Natural killer cell treated with Interleukin-12 subunit alpha and Interleukin-12 subunit beta and Interleukin-15 and Interleukin-18, amount 100 ng/mL, for 72 hours (primary cell): ENCODE results near the gene PSMB9. TPM values are rescaled to one million over a fixed set of nuclear protein-coding genes. Genes with fewer than 3 reads are reported as not detected.
"Not testable (repeated sequence)": the region's sequence is repeated elsewhere in the genome, so short reads cannot be mapped to it uniquely, and the experiment has no call there.

Experiments used
- ATAC-seq, 2 donors: fragments of 150-1000 bp; cut with Tn5 transposase in 1 of 2; sonication (Bioruptor Pico), chemical (Tn5 transposase) in 1 of 2; 2 replicates each; pipeline ENCODE4 v1.10.0; 2021
- DNase-seq: peaks from one replicate; pipeline ENCODE4 v3.0.0; 2022; ENCODE audit warnings: low spot score
- H3K27ac Mint-ChIP-seq, 2 donors: 1 replicate in 1 of 2; 2 replicates in 1 of 2; pipeline ENCODE4 v1.8.0; 2022; ENCODE audit warnings: mixed read lengths in 2 of 2, mild to moderate bottlenecking in 1 of 2, moderate library complexity in 1 of 2
- H3K27me3 Mint-ChIP-seq, 2 donors: 1 replicate in 1 of 2; 2 replicates in 1 of 2; pipeline ENCODE4 v1.8.0; 2022; ENCODE audit warnings: mixed read lengths in 2 of 2
- H3K36me3 Mint-ChIP-seq: one replicate; pipeline ENCODE4 v1.8.0; 2022; ENCODE audit warnings: mixed read lengths
- H3K4me1 Mint-ChIP-seq, 2 donors: 1 replicate in 1 of 2; 2 replicates in 1 of 2; pipeline ENCODE4 v1.8.0; 2022; ENCODE audit warnings: low read depth in 2 of 2, mixed read lengths in 2 of 2, mild to moderate bottlenecking in 1 of 2
- H3K4me3 Mint-ChIP-seq: one replicate; pipeline ENCODE4 v1.8.0; 2022; ENCODE audit warnings: mixed read lengths
- H3K9me3 Mint-ChIP-seq: 2 replicates; pipeline ENCODE4 v1.8.0; 2022; ENCODE audit warnings: mixed read lengths
- total RNA-seq, 2 donors: library from RNA; stranded (reverse); gene quantifications; one replicate each; pipeline ENCODE4 v1.2.3, GENCODE V29; 2022

Gene PSMB9
- total RNA-seq = 100 to 1,000 TPM; 212 to 401 TPM

GRCh38 chr6:32853541-32854375, at the start of gene PSMB9, which contains the start of gene TAP1:
TSS of gene PSMB9 (plus strand) at chr6:32854192. CDS start at chr6:32854230, 38 bp downstream.
TSS of gene TAP1 (minus strand) at chr6:32853704. CDS start at chr6:32853636, 68 bp downstream.
- no peaks in the 10 kb centered on the region for H3K27me3 Mint-ChIP-seq
- peak; percentile 90 to 92 for ATAC-seq
- H3K27ac Mint-ChIP-seq = peak within 1 kb of the TSS; percentile 98 to 100
- peaks cover 62 to 74% of the 10 kb centered on the region in 2 donors for H3K4me1 Mint-ChIP-seq
- H3K4me3 Mint-ChIP-seq = peak within 1 kb of the TSS; percentile 97
- H3K36me3 Mint-ChIP-seq = peaks cover 76% of the 10 kb centered on the region
- DNase-seq = peak; percentile 97
- no peaks in the 10 kb centered on the region for H3K9me3 Mint-ChIP-seq

GRCh38 chr6:32805404-32805803, 48.6 kb upstream of the PSMB9 start:
- peaks cover 40 to 51% of the 10 kb centered on the region in 2 donors for H3K27me3 Mint-ChIP-seq
- not testable (repeated sequence) for H3K4me3 Mint-ChIP-seq, H3K4me1 Mint-ChIP-seq, H3K36me3 Mint-ChIP-seq, H3K27ac Mint-ChIP-seq, ATAC-seq, DNase-seq, H3K9me3 Mint-ChIP-seq

- Mint-ChIP-seq H3K4me3 (no peak overlapping the region), H3K36me3 (no peaks in the 10 kb centered on the region), H3K9me3 (no peaks in the 10 kb centered on the region), H3K27me3 (peaks cover 35 to 37% of the 10 kb centered on the region in 2 donors), H3K27ac (no peak overlapping the region), H3K4me1 (peaks cover 4% of the 10 kb centered on the region in 2 donors)
- DNase-seq (no peak), ATAC-seq (peak; percentile 20 to 52)
Observed at GRCh38 chr6:32807020-32807580, 46.9 kb upstream of the PSMB9 start.

GRCh38 chr6:32809171-32809570, 44.8 kb upstream of the PSMB9 start:
- ATAC-seq = no peak
- no peak for DNase-seq
- no peaks in the 10 kb centered on the region for H3K9me3 Mint-ChIP-seq
- no peaks in the 10 kb centered on the region for H3K36me3 Mint-ChIP-seq
- H3K27me3 Mint-ChIP-seq = peaks cover 21 to 24% of the 10 kb centered on the region in 2 donors
- no peak overlapping the region for H3K27ac Mint-ChIP-seq
- H3K4me3 Mint-ChIP-seq = no peak overlapping the region
- peaks cover 4% of the 10 kb centered on the region in 2 donors for H3K4me1 Mint-ChIP-seq

GRCh38 chr6:32814145-32814544, 39.8 kb upstream of the PSMB9 start:
- no peaks in the 10 kb centered on the region for H3K9me3 Mint-ChIP-seq
- no peak for DNase-seq
- H3K4me1 Mint-ChIP-seq = no peaks in the 10 kb centered on the region
- no peaks in the 10 kb centered on the region for H3K36me3 Mint-ChIP-seq
- no peaks in the 10 kb centered on the region for H3K27me3 Mint-ChIP-seq
- H3K27ac Mint-ChIP-seq = no peak overlapping the region
- no peak overlapping the region for H3K4me3 Mint-ChIP-seq
- no peak for ATAC-seq

GRCh38 chr6:32815115-32815514, 38.9 kb upstream of the PSMB9 start:
- Mint-ChIP-seq H3K9me3 (no peaks in the 10 kb centered on the region), H3K4me3 (no peak overlapping the region), H3K36me3 (no peaks in the 10 kb centered on the region), H3K27ac (no peak overlapping the region), H3K27me3 (no peaks in the 10 kb centered on the region), H3K4me1 (no peaks in the 10 kb centered on the region)
- no peak for DNase-seq
- ATAC-seq = no peak

GRCh38 chr6:32815996-32816395, 38.0 kb upstream of the PSMB9 start:
- H3K4me1 Mint-ChIP-seq = no peaks in the 10 kb centered on the region
- H3K36me3 Mint-ChIP-seq = no peaks in the 10 kb centered on the region
- no peak overlapping the region for H3K4me3 Mint-ChIP-seq
- ATAC-seq (no peak), DNase-seq (no peak)
- H3K9me3 Mint-ChIP-seq = no peaks in the 10 kb centered on the region
- H3K27ac Mint-ChIP-seq = no peak overlapping the region
- no peaks in the 10 kb centered on the region for H3K27me3 Mint-ChIP-seq

GRCh38 chr6:32816746-32817204, 37.2 kb upstream of the PSMB9 start, which contains the start of gene HLA-DOB:
TSS of gene HLA-DOB (minus strand) at chr6:32817002. CDS start at chr6:32816951, 51 bp downstream.
- Mint-ChIP-seq H3K4me1 (no peaks in the 10 kb centered on the region), H3K4me3 (no peak within 1 kb of the TSS), H3K27me3 (no peaks in the 10 kb centered on the region), H3K36me3 (no peaks in the 10 kb centered on the region), H3K27ac (no peak within 1 kb of the TSS), H3K9me3 (no peaks in the 10 kb centered on the region)
- ATAC-seq (no peak), DNase-seq (no peak)

- no peak for ATAC-seq
- no peaks in the 10 kb centered on the region for H3K27me3 Mint-ChIP-seq
- no peak for DNase-seq
- H3K9me3 Mint-ChIP-seq = no peaks in the 10 kb centered on the region
- H3K36me3 Mint-ChIP-seq = no peaks in the 10 kb centered on the region
- H3K27ac Mint-ChIP-seq = no peak overlapping the region
- no peak overlapping the region for H3K4me3 Mint-ChIP-seq
- H3K4me1 Mint-ChIP-seq = no peaks in the 10 kb centered on the region
Observed at GRCh38 chr6:32818867-32819266, 35.1 kb upstream of the PSMB9 start.

- peak overlapping the region in 1 of 2 donors; percentile 32 for H3K27ac Mint-ChIP-seq
- no peaks in the 10 kb centered on the region for H3K36me3 Mint-ChIP-seq
- H3K27me3 Mint-ChIP-seq = no peaks in the 10 kb centered on the region
- DNase-seq (no peak), ATAC-seq (no peak)
- no peaks in the 10 kb centered on the region for H3K4me1 Mint-ChIP-seq
- no peak overlapping the region for H3K4me3 Mint-ChIP-seq
- no peaks in the 10 kb centered on the region for H3K9me3 Mint-ChIP-seq
Observed at GRCh38 chr6:32819729-32820128, 34.3 kb upstream of the PSMB9 start.

- Mint-ChIP-seq H3K9me3 (no peaks in the 10 kb centered on the region), H3K4me1 (peaks cover 10 to 16% of the 10 kb centered on the region in 2 donors), H3K36me3 (peaks cover 19% of the 10 kb centered on the region), H3K4me3 (no peak overlapping the region), H3K27ac (peak overlapping the region in 1 of 2 donors; percentile 7), H3K27me3 (no peaks in the 10 kb centered on the region)
- DNase-seq (no peak), ATAC-seq (no peak)
Observed at GRCh38 chr6:32825966-32826365, 28.0 kb upstream of the PSMB9 start.

GRCh38 chr6:32827025-32827424, 27.0 kb upstream of the PSMB9 start:
- ATAC-seq (no peak), DNase-seq (no peak)
- H3K4me3 Mint-ChIP-seq = no peak overlapping the region
- no peaks in the 10 kb centered on the region for H3K9me3 Mint-ChIP-seq
- H3K4me1 Mint-ChIP-seq = peaks cover 15 to 27% of the 10 kb centered on the region in 2 donors
- H3K36me3 Mint-ChIP-seq = peaks cover 29% of the 10 kb centered on the region
- H3K27me3 Mint-ChIP-seq = no peaks in the 10 kb centered on the region
- H3K27ac Mint-ChIP-seq = peak overlapping the region in 1 of 2 donors; percentile 7

GRCh38 chr6:32829495-32829894, 24.5 kb upstream of the PSMB9 start:
- Mint-ChIP-seq H3K27me3 (no peaks in the 10 kb centered on the region), H3K9me3 (no peaks in the 10 kb centered on the region), H3K4me1 (peaks cover 35 to 49% of the 10 kb centered on the region in 2 donors), H3K27ac (no peak overlapping the region), H3K36me3 (peaks cover 48% of the 10 kb centered on the region), H3K4me3 (no peak overlapping the region)
- DNase-seq (no peak), ATAC-seq (no peak)

- Mint-ChIP-seq H3K9me3 (no peaks in the 10 kb centered on the region), H3K27ac (no peak overlapping the region), H3K4me3 (no peak overlapping the region), H3K4me1 (peaks cover 40 to 55% of the 10 kb centered on the region in 2 donors), H3K27me3 (no peaks in the 10 kb centered on the region), H3K36me3 (peaks cover 53% of the 10 kb centered on the region)
- DNase-seq (no peak), ATAC-seq (no peak)
Observed at GRCh38 chr6:32830017-32830416, 24.0 kb upstream of the PSMB9 start.
